ENCODE data around the gene CACNA1H.

The CACNA1H gene

DNA sequence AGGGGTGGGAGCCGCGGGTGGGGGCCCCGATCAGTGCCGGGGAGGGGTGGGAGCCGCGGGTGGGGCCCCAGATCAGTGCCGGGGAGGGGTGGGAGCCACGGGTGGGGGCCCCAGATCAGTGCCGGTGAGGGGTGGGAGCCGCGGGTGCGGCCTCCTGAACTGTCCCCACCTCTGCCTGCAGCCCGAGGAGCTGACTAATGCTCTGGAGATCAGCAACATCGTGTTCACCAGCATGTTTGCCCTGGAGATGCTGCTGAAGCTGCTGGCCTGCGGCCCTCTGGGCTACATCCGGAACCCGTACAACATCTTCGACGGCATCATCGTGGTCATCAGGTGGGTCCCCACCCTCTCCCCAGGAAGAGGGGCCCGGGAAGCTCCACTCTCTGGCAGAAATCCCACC is 52.0 kb downstream of the CACNA1H start:
- no peak for DNase-seq (ENCODE audit: low read depth)
- TF ChIP-seq, protein P1, sequence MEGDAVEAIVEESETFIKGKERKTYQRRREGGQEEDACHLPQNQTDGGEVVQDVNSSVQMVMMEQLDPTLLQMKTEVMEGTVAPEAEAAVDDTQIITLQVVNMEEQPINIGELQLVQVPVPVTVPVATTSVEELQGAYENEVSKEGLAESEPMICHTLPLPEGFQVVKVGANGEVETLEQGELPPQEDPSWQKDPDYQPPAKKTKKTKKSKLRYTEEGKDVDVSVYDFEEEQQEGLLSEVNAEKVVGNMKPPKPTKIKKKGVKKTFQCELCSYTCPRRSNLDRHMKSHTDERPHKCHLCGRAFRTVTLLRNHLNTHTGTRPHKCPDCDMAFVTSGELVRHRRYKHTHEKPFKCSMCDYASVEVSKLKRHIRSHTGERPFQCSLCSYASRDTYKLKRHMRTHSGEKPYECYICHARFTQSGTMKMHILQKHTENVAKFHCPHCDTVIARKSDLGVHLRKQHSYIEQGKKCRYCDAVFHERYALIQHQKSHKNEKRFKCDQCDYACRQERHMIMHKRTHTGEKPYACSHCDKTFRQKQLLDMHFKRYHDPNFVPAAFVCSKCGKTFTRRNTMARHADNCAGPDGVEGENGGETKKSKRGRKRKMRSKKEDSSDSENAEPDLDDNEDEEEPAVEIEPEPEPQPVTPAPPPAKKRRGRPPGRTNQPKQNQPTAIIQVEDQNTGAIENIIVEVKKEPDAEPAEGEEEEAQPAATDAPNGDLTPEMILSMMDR (IDR thresholded peaks at IDR 0.05; ENCODE audit: control insufficient read depth, extremely low read depth, insufficient read depth) = no peak
- H3K4me3 ChIP-seq (ENCODE audit: low read depth, low read length) = no peak overlapping the region

DNA sequence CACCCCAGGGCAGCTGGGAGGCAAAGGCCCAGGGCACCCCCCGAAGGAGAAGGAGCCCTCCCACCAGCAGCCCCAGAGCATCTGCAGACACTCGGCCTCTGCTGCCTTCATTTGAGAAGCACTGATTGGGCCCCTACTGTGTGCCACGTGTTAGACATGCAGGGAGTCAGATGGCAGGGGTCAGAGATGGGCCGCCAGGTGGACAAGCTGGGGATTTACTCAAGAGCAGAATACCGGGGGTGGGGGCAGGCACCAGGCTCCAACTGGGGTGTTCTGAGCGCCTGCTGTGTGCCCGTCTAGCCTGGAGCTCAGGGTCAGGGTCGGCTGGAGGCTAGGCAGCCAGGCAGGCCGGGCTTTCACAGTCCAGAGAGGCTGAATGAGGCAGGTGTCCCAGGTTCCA is 53.4 kb downstream of the CACNA1H start:
- TF ChIP-seq, protein P1 (IDR thresholded peaks at IDR 0.05; ENCODE audit: control insufficient read depth, extremely low read depth, insufficient read depth) = no peak
- DNase-seq (ENCODE audit: low read depth) = no peak
- no peak overlapping the region for H3K4me3 ChIP-seq (ENCODE audit: low read depth, low read length)

- TF ChIP-seq, protein P1 (IDR thresholded peaks at IDR 0.05; ENCODE audit: control insufficient read depth, extremely low read depth, insufficient read depth) = no peak
- H3K4me3 ChIP-seq (ENCODE audit: low read depth, low read length) = no peak overlapping the region
- DNase-seq (ENCODE audit: low read depth) = no peak
These were observed 53.9 kb downstream of the CACNA1H start for GRCh38 chr16:1206786-1207185.

GRCh38 chr16:1208239-1208830 is 55.4 kb downstream of the CACNA1H start:
- TF ChIP-seq, protein P1 (IDR thresholded peaks at IDR 0.05; ENCODE audit: control insufficient read depth, extremely low read depth, insufficient read depth) = no peak
- no peak overlapping the region for H3K4me3 ChIP-seq (ENCODE audit: low read depth, low read length)
- DNase-seq (ENCODE audit: low read depth) = no peak

DNA sequence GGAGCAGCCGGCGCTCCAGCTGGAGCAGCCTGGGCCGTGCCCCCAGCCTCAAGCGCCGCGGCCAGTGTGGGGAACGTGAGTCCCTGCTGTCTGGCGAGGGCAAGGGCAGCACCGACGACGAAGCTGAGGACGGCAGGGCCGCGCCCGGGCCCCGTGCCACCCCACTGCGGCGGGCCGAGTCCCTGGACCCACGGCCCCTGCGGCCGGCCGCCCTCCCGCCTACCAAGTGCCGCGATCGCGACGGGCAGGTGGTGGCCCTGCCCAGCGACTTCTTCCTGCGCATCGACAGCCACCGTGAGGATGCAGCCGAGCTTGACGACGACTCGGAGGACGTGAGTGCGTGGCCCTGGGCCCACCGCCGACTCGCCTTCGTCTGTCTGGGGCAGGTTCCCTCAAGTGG is 56.2 kb downstream of the CACNA1H start:
- DNase-seq (ENCODE audit: low read depth) = no peak
- no peak overlapping the region for H3K4me3 ChIP-seq (ENCODE audit: low read depth, low read length)
- TF ChIP-seq, protein P1 (IDR thresholded peaks at IDR 0.05; ENCODE audit: control insufficient read depth, extremely low read depth, insufficient read depth) = no peak

DNA sequence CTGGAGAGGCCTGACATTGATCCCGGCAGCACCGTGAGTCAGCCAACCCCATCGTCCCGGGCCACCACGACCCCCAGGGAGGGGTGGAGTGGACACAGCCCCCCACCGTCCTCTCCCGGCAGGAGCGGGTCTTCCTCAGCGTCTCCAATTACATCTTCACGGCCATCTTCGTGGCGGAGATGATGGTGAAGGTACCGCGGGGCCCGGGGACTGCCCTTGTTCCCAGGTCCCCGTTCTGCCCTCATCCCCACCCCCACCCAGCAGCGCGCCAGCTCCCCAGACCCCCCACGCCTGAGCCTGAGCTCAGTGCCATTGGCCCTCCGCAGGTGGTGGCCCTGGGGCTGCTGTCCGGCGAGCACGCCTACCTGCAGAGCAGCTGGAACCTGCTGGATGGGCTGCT is 57.6 kb downstream of the CACNA1H start:
- DNase-seq (ENCODE audit: low read depth) = no peak
- TF ChIP-seq, protein P1 (IDR thresholded peaks at IDR 0.05; ENCODE audit: control insufficient read depth, extremely low read depth, insufficient read depth) = no peak
- no peak overlapping the region for H3K4me3 ChIP-seq (ENCODE audit: low read depth, low read length)
